Esophagus muscularis mucosa (tissue), 4 donors: Measurements from ENCODE around the gene IFI6.

Source experiments
- CTCF ChIP-seq, 3 experiments: fragments of 200-600 bp in 2 of 3; fragments of 450-650 bp in 1 of 3; sonication (generic) in 2 of 3; IDR thresholded peaks; one replicate each; pipeline ENCODE4 v1.5.1; 2017 to 2019; ENCODE audit warnings: antibody characterized with exemption in 3 of 3, mild to moderate bottlenecking in 2 of 3, moderate library complexity in 1 of 3
- EP300 ChIP-seq: sonication (generic); formaldehyde crosslinking; IDR thresholded peaks from one replicate; pipeline ENCODE4 v1.6.1; 2017; ENCODE audit warnings: antibody characterized with exemption
- POLR2A ChIP-seq: fragments of 450-650 bp; IDR thresholded peaks from one replicate; pipeline ENCODE4 v1.6.1; 2017; ENCODE audit warnings: antibody characterized with exemption, moderate library complexity, mild to moderate bottlenecking, low read depth
- POLR2AphosphoS5 ChIP-seq, 2 donors: sonication (generic); formaldehyde crosslinking; IDR thresholded peaks; one replicate each; pipeline ENCODE4 v1.6.1; 2017; ENCODE audit warnings: antibody characterized with exemption in 2 of 2

GRCh38 chr1:27682351-27682944, 10.5 kb upstream of the IFI6 start:
- TF ChIP-seq CTCF (IDR thresholded peaks at IDR 0.05) (no peak), POLR2A (no peak), POLR2AphosphoS5 (IDR thresholded peaks at IDR 0.05) (no peak), EP300 (no peak)
